B cell (primary cell): ENCODE data around the gene SRCAP. TPM values are rescaled to one million over a fixed set of nuclear protein-coding genes. Genes with fewer than 3 reads are reported as not detected.

ENCODE experiments used
- ATAC-seq: fragments of 200-7000 bp; cut with Tn5 transposase; one replicate; pipeline ENCODE4 v1.10.0; 2021; ENCODE audit warnings: low read depth, mild to moderate bottlenecking, moderate number of reproducible peaks, moderate library complexity
- CTCF ChIA-PET: fragments of 350-600 bp; sonication (Branson Sonifier 250); formaldehyde crosslinking; loops from one replicate; lab custom pipeline; 2021; ENCODE audit warnings: antibody characterized with exemption, inconsistent platforms; lab: Charles Lee
- POLR2A ChIA-PET: fragments of 350-600 bp; sonication (Branson Sonifier 250); formaldehyde crosslinking; loops from one replicate; lab custom pipeline; 2021; ENCODE audit warnings: antibody characterized with exemption; lab: Charles Lee
- DNase-seq: peaks from one replicate; pipeline ENCODE4 v3.0.0; 2013
- H2AFZ ChIP-seq: 2 replicates; pipeline ENCODE4 v1.6.1; 2012; ENCODE audit warnings: mild to moderate bottlenecking, low read depth, low read length; ENCODE audit not compliant: insufficient read depth, poor library complexity, severe bottlenecking
- H3K27ac ChIP-seq, 2 donors: 1 replicate in 1 of 2; 2 replicates in 1 of 2; pipeline ENCODE4 v1.5.1; 2012 to 2013; ENCODE audit warnings: low read length in 2 of 2, mild to moderate bottlenecking in 2 of 2, moderate library complexity in 1 of 2
- H3K27me3 ChIP-seq, 4 experiments: fragments of 200-600 bp in 1 of 4; sonication (generic) in 1 of 4; replicated peaks in 1 of 4; 1 replicate in 2 of 4; 2 replicates in 2 of 4; pipeline versions ENCODE4 v1.6.1 to v1.7.0; 2013 to 2016; ENCODE audit warnings: low read length in 3 of 4, mild to moderate bottlenecking in 2 of 4, mixed read lengths in 1 of 4, moderate library complexity in 1 of 4; ENCODE audit not compliant: insufficient read depth in 4 of 4, control insufficient read depth in 3 of 4; ENCODE audit errors: control extremely low read depth in 1 of 4
- H3K36me3 ChIP-seq, 2 experiments: replicated peaks in 1 of 2; 1 replicate in 1 of 2; 2 replicates in 1 of 2; pipeline versions ENCODE4 v1.6.1 to v1.7.1; 2013; ENCODE audit warnings: low read length in 1 of 2; ENCODE audit not compliant: insufficient read depth in 2 of 2, control insufficient read depth in 1 of 2; ENCODE audit errors: control extremely low read depth in 1 of 2, extremely low read depth in 1 of 2
- H3K4me1 ChIP-seq, 2 donors: fragments of 200-600 bp in 1 of 2; sonication (generic) in 1 of 2; 1 replicate in 1 of 2; 2 replicates in 1 of 2; pipeline versions ENCODE4 v1.5.1 to v1.6.1; 2013 to 2017; ENCODE audit warnings: low read length in 2 of 2; ENCODE audit not compliant: control insufficient read depth in 2 of 2, insufficient read depth in 2 of 2
- H3K4me2 ChIP-seq: replicated peaks from 2 replicates; pipeline ENCODE3; 2012; ENCODE audit warnings: mild to moderate bottlenecking, low read depth, low read length; ENCODE audit not compliant: poor library complexity, severe bottlenecking
- H3K4me3 ChIP-seq, 5 experiments: fragments of 200-600 bp in 1 of 5; sonication (generic) in 1 of 5; 1 replicate in 3 of 5; 2 replicates in 2 of 5; pipeline versions ENCODE4 v1.5.1 to v1.7.0; 2011 to 2016; ENCODE audit warnings: low read length in 4 of 5, mild to moderate bottlenecking in 4 of 5, low read depth in 2 of 5, control low read depth in 1 of 5, moderate library complexity in 1 of 5; ENCODE audit not compliant: insufficient read depth in 1 of 5; ENCODE audit errors: control extremely low read depth in 1 of 5, extremely low read depth in 1 of 5
- H3K79me2 ChIP-seq: fragments of 200-600 bp; sonication (generic); one replicate; pipeline ENCODE4 v1.6.0; 2016; ENCODE audit warnings: low read length; ENCODE audit not compliant: control insufficient read depth, insufficient read depth
- H3K9ac ChIP-seq: fragments of 200-600 bp; sonication (generic); 2 replicates; pipeline ENCODE4 v1.6.1; 2017; ENCODE audit warnings: mild to moderate bottlenecking, low read length, moderate library complexity
- H3K9me3 ChIP-seq, 3 donors: one replicate each; pipeline versions ENCODE4 v1.6.1 to v1.7.1; 2013; ENCODE audit warnings: low read length in 2 of 3; ENCODE audit not compliant: control insufficient read depth in 2 of 3, insufficient read depth in 1 of 3; ENCODE audit errors: control extremely low read depth in 1 of 3
- H4K20me1 ChIP-seq: 2 replicates; pipeline ENCODE4 v1.6.0; 2012; ENCODE audit warnings: mild to moderate bottlenecking, low read length; ENCODE audit not compliant: insufficient read depth, control insufficient read depth, poor library complexity, severe bottlenecking
- H3K27ac Mint-ChIP-seq: one replicate; pipeline ENCODE4 v1.8.0; 2021; ENCODE audit warnings: mixed read lengths
- H3K27me3 Mint-ChIP-seq: one replicate; pipeline ENCODE4 v1.8.0; 2021; ENCODE audit warnings: mixed read lengths
- H3K4me1 Mint-ChIP-seq: one replicate; pipeline ENCODE4 v1.8.0; 2021; ENCODE audit warnings: mixed read lengths
- H3K4me3 Mint-ChIP-seq: one replicate; pipeline ENCODE4 v1.8.0; 2021; ENCODE audit warnings: mixed read lengths
- H3K9me3 Mint-ChIP-seq: one replicate; pipeline ENCODE4 v1.8.0; 2022; ENCODE audit warnings: mixed read lengths; ENCODE audit not compliant: insufficient read depth
- CTCF ChIP-seq: fragments of 200-600 bp; IDR thresholded peaks from one replicate; pipeline ENCODE4 v1.8.0; 2022; ENCODE audit warnings: antibody characterized with exemption, mild to moderate bottlenecking
- EZH2 ChIP-seq: IDR thresholded peaks from 2 replicates; pipeline ENCODE4 v1.6.1; 2012; ENCODE audit warnings: borderline replicate concordance, low read depth, mild to moderate bottlenecking, moderate library complexity, low read length; ENCODE audit not compliant: insufficient read depth, poor library complexity, severe bottlenecking
- WGBS: methylation state at CpG from one replicate; pipeline ENCODE4 v1.1.5; 2013; ENCODE audit warnings: missing lambda C conversion rate; ENCODE audit not compliant: insufficient coverage; 5-methylcytosine and 5-hydroxymethylcytosine counted together
- intact Hi-C: fragments of 100-400 bp; cut with micrococcal nuclease; formaldehyde crosslinking; loops from one replicate; pipeline ENCODE4 v1.10.0; 2022
- polyA plus RNA-seq: library from polyadenylated mRNA; depleted of rRNA; stranded (reverse); fragments of >200 nt; gene quantifications from 2 replicates; pipeline ENCODE4 v1.2.3, GENCODE V29; 2012
- total RNA-seq, 2 donors: library from RNA; stranded (reverse); fragments of 120-200 nt in 1 of 2; gene quantifications; 1 replicate in 1 of 2; 2 replicates in 1 of 2; pipeline versions ENCODE4 v1.2.3 to v1.2.4, GENCODE V29; 2013 to 2022

The SRCAP gene
- total and polyA plus RNA-seq, 2 donors (not counting 1 experiment from before 2014, with no cell fraction given) = 20.9 to 145 TPM

DNA sequence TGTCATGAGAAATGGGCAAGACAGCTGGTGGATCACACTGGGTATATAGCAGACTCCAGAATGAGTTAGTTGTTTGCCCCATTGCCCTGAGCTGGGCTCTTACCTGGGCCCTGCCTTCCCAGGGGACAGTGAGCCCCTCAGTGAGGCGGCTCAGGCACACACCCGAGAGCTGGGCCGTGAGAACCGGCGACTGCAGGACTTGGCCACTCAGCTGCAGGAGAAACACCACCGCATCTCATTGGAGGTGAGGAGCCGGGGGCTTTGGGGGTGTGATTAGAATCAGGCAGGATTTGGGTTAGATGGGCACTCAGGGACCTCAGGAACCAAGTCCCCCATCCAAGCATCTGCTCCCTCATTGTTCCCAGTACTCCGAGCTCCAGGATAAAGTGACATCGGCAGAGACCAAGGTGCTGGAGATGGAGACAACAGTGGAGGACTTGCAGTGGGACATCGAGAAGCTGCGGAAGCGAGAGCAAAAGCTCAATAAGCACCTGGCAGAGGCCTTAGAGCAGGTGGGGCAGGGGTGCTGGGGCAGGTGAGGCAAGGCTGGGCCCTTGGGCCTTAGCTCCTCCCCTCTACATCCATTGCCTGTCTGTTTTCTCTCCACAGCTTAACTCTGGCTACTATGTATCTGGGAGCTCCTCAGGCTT is 66.0 kb downstream of the SRCAP start:
- peaks cover 0 to 67% of the 10 kb centered on the region in 2 experiments for H3K36me3 ChIP-seq
- Mint-ChIP-seq H3K4me3 (no peak overlapping the region), H3K27ac (no peak overlapping the region), H3K9me3 (no peaks in the 10 kb centered on the region), H3K27me3 (no peaks in the 10 kb centered on the region), H3K4me1 (peaks cover 49% of the 10 kb centered on the region)
- ChIA-PET CTCF (interaction anchor here (1.1 to 1.4 kb wide), 2 partner anchors 80 to 137 kb away, joined by 3 read pairs; no protein-coding TSS in a partner anchor), POLR2A (no interaction called here)
- no peak for ATAC-seq
- no peak overlapping the region for H3K27ac ChIP-seq
- peaks cover 16 to 46% of the 10 kb centered on the region in 2 donors for H3K4me1 ChIP-seq
- peaks cover 65% of the 10 kb centered on the region for H4K20me1 ChIP-seq
- DNase-seq = no peak
- no peaks in the 10 kb centered on the region for H3K9me3 ChIP-seq
- H3K27me3 ChIP-seq = no peaks in the 10 kb centered on the region
- H2AFZ ChIP-seq = no peak overlapping the region
- H3K9ac ChIP-seq = no peak overlapping the region
- peaks cover 33% of the 10 kb centered on the region for H3K79me2 ChIP-seq
- H3K4me3 ChIP-seq = no peak overlapping the region
- WGBS = 100% methylated on average over 7 of the region's 12 CpGs
- TF ChIP-seq CTCF (no peak), EZH2 (no peak)
- no peak overlapping the region for H3K4me2 ChIP-seq
- intact Hi-C loops = loop anchor here (5.0 kb wide), 4 partner anchors 112 to 267 kb away; partner anchors contain the start of genes ORAI3 and STX4

- H3K9me3 Mint-ChIP-seq = no peaks in the 10 kb centered on the region
- ChIA-PET CTCF (interaction anchor here (1.1 kb wide), 1 partner anchor 78 kb away, joined by 3 read pairs; no protein-coding TSS in a partner anchor), POLR2A (no interaction called here)
- Histone ChIP-seq H3K4me2 (no peak overlapping the region), H3K9me3 (no peaks in the 10 kb centered on the region), H3K4me3 (no peak overlapping the region), H4K20me1 (peaks cover 65% of the 10 kb centered on the region), H3K27ac (no peak overlapping the region), H3K4me1 (peaks cover 12 to 34% of the 10 kb centered on the region in 2 donors), H3K9ac (no peak overlapping the region), H3K79me2 (peaks cover 30% of the 10 kb centered on the region), H3K27me3 (no peaks in the 10 kb centered on the region), H3K36me3 (peaks cover 0 to 72% of the 10 kb centered on the region in 2 experiments), H2AFZ (no peak overlapping the region)
- no peak overlapping the region for H3K4me3 Mint-ChIP-seq
- 96% methylated on average over 29 of the region's 29 CpGs for WGBS
- ATAC-seq = no peak
- no peak for DNase-seq
- intact Hi-C loops = no loop called here
- H3K27ac Mint-ChIP-seq = peak overlapping the region; percentile 10
- TF ChIP-seq EZH2 (no peak), CTCF (no peak)
- H3K4me1 Mint-ChIP-seq = peaks cover 40% of the 10 kb centered on the region
- no peaks in the 10 kb centered on the region for H3K27me3 Mint-ChIP-seq
Observed at GRCh38 chr16:30766206-30766932, 67.4 kb downstream of the SRCAP start.
